IMR-90 (cell line): ENCODE data around the gene SLC39A5. TPM values are rescaled to one million over a fixed set of nuclear protein-coding genes. Genes with fewer than 3 reads are reported as not detected.

Experiments used
- ATAC-seq: fragments of 200-7000 bp; cut with Tn5 transposase; 2 replicates; pipeline ENCODE4 v1.9.1; 2020; ENCODE audit warnings: low read depth, mild to moderate bottlenecking, moderate library complexity
- BruUV-seq: library from RNA; stranded (reverse); fragments of 400-500 nt; replicated peaks from 2 replicates; lab custom pipeline; 2021; lab: Mats Ljungman, UMichigan
- CTCF ChIA-PET: fragments of 300-600 bp; formaldehyde crosslinking; extraction: SDS; loops from one replicate; lab custom pipeline; 2021; ENCODE audit warnings: antibody characterized with exemption; lab: Yijun Ruan, JAX
- POLR2A ChIA-PET: fragments of 300-600 bp; sonication (Branson Sonifier 250); formaldehyde crosslinking; loops from one replicate; lab custom pipeline; 2022; ENCODE audit warnings: antibody characterized with exemption; ENCODE audit not compliant: unreplicated experiment; lab: Charles Lee
- DNase-seq: peaks from one replicate; pipeline ENCODE4 v3.0.0; 2013
- H2AFZ ChIP-seq: replicated peaks from 2 replicates; pipeline ENCODE3; 2013; ENCODE audit warnings: low read length, mild to moderate bottlenecking; ENCODE audit not compliant: poor library complexity
- H2AK5ac ChIP-seq: 2 replicates; pipeline ENCODE4 v1.6.1; 2013; ENCODE audit warnings: low read depth, low read length, inconsistent platforms
- H2AK9ac ChIP-seq: replicated peaks from 2 replicates; pipeline ENCODE3; 2013; ENCODE audit warnings: mild to moderate bottlenecking, low read depth, low read length, moderate library complexity; ENCODE audit not compliant: poor library complexity
- H2BK120ac ChIP-seq: 2 replicates; pipeline ENCODE4 v1.6.1; 2013; ENCODE audit warnings: low read depth, low read length, inconsistent platforms
- H2BK15ac ChIP-seq: 3 replicates; pipeline ENCODE4 v1.6.1; 2013; ENCODE audit warnings: low read depth, low read length, inconsistent platforms
- H2BK20ac ChIP-seq: 2 replicates; pipeline ENCODE4 v1.6.1; 2013; ENCODE audit warnings: low read depth, mild to moderate bottlenecking, inconsistent platforms, low read length, moderate library complexity
- H2BK5ac ChIP-seq: 2 replicates; pipeline ENCODE4 v1.6.1; 2013; ENCODE audit warnings: mild to moderate bottlenecking, low read depth, low read length, inconsistent platforms; ENCODE audit not compliant: poor library complexity, severe bottlenecking
- H3K14ac ChIP-seq: replicated peaks from 2 replicates; pipeline ENCODE4 v1.6.1; 2013; ENCODE audit warnings: low read depth, low read length, inconsistent platforms
- H3K18ac ChIP-seq: 2 replicates; pipeline ENCODE4 v1.6.1; 2013; ENCODE audit warnings: low read depth, low read length, control low read depth
- H3K23ac ChIP-seq: 2 replicates; pipeline ENCODE4 v1.6.1; 2013; ENCODE audit warnings: low read depth, low read length, inconsistent platforms
- H3K27ac ChIP-seq: 2 replicates; pipeline ENCODE4 v1.5.1; 2013; ENCODE audit warnings: mild to moderate bottlenecking, control low read depth, low read length; ENCODE audit not compliant: insufficient read depth
- H3K27me3 ChIP-seq: 2 replicates; pipeline ENCODE4 v1.6.1; 2013; ENCODE audit warnings: low read length; ENCODE audit not compliant: control insufficient read depth, insufficient read depth
- H3K36me3 ChIP-seq: 2 replicates; pipeline ENCODE4 v1.6.1; 2013; ENCODE audit warnings: low read length, mixed read lengths; ENCODE audit not compliant: control insufficient read depth, insufficient read depth
- H3K4ac ChIP-seq: 2 replicates; pipeline ENCODE4 v1.6.1; 2013; ENCODE audit warnings: low read depth, low read length, inconsistent platforms
- H3K4me1 ChIP-seq: 2 replicates; pipeline ENCODE4 v1.6.1; 2013; ENCODE audit warnings: low read length, mixed read lengths; ENCODE audit not compliant: control insufficient read depth, insufficient read depth
- H3K4me2 ChIP-seq: 2 replicates; pipeline ENCODE4 v1.6.1; 2013; ENCODE audit warnings: low read depth, mild to moderate bottlenecking, control low read depth, low read length, moderate library complexity
- H3K4me3 ChIP-seq: 2 replicates; pipeline ENCODE4 v1.5.1; 2013; ENCODE audit warnings: low read depth, mild to moderate bottlenecking, control low read depth, low read length, moderate library complexity; ENCODE audit not compliant: insufficient read depth
- H3K56ac ChIP-seq: 2 replicates; pipeline ENCODE4 v1.6.1; 2013; ENCODE audit warnings: low read length, inconsistent platforms; ENCODE audit not compliant: insufficient read depth; ENCODE audit errors: extremely low read depth
- H3K79me1 ChIP-seq, 2 experiments: 2 replicates each; pipeline ENCODE4 v1.6.1; 2013; ENCODE audit warnings: low read length in 2 of 2, inconsistent platforms in 1 of 2, low read depth in 1 of 2
- H3K9ac ChIP-seq: 2 replicates; pipeline ENCODE4 v1.6.1; 2013; ENCODE audit warnings: low read depth, low read length, control low read depth
- H3K9me1 ChIP-seq: 2 replicates; pipeline ENCODE4 v1.6.1; 2013; ENCODE audit warnings: low read length, inconsistent platforms; ENCODE audit not compliant: insufficient read depth
- H3K9me3 ChIP-seq: 2 replicates; pipeline ENCODE4 v1.6.1; 2013; ENCODE audit warnings: low read length; ENCODE audit not compliant: control insufficient read depth, insufficient read depth
- H4K20me1 ChIP-seq: 2 replicates; pipeline ENCODE4 v1.6.1; 2013; ENCODE audit warnings: low read length, inconsistent platforms; ENCODE audit not compliant: insufficient read depth
- H4K5ac ChIP-seq: 2 replicates; pipeline ENCODE4 v1.6.1; 2013; ENCODE audit warnings: mild to moderate bottlenecking, low read depth, low read length, control low read depth
- H4K8ac ChIP-seq, 2 experiments: 2 replicates each; pipeline ENCODE4 v1.6.1; 2013; ENCODE audit warnings: low read depth in 2 of 2, low read length in 2 of 2, control low read depth in 1 of 2, inconsistent platforms in 1 of 2
- H4K91ac ChIP-seq: 2 replicates; pipeline ENCODE4 v1.6.1; 2013; ENCODE audit warnings: low read depth, low read length, inconsistent platforms; ENCODE audit not compliant: insufficient read depth
- CEBPB ChIP-seq: IDR thresholded peaks from 2 replicates; pipeline ENCODE4 v1.6.1; 2012; ENCODE audit warnings: low read depth, low read length, improper control_type of control experiment
- WGBS, 2 experiments: methylation state at CpG; one replicate each; pipeline versions ENCODE4 v1.1.5 to v1.1.7; 2013; ENCODE audit warnings: missing lambda C conversion rate in 2 of 2; ENCODE audit not compliant: insufficient read length in 1 of 2; ENCODE audit errors: extremely low coverage in 2 of 2; 5-methylcytosine and 5-hydroxymethylcytosine counted together
- dilution Hi-C: fragments of 300-500 bp; cut with HindIII; formaldehyde crosslinking; loops from one replicate; pipeline ENCODE4 v1.14.3; 2018; ENCODE audit warnings: low sequenced_read_pairs; ENCODE audit not compliant: unreplicated experiment
- in situ Hi-C: fragments of 300-500 bp; cut with MboI; formaldehyde crosslinking; loops from 3 replicates; pipeline ENCODE4 v1.14.3; 2019; ENCODE audit warnings: low sequenced_read_pairs, inconsistent platforms, mixed read lengths
- intact Hi-C: fragments of 100-400 bp; cut with micrococcal nuclease; formaldehyde crosslinking; loops from 2 replicates; pipeline ENCODE4 v1.10.0; 2022
- polyA plus RNA-seq, 3 experiments: library from polyadenylated mRNA; depleted of rRNA; stranded (reverse); fragments of >200 nt; gene quantifications; 2 replicates each; pipeline ENCODE4 v1.2.3, GENCODE V29; 2012; ENCODE audit warnings: low replicate concordance in 1 of 3
- total RNA-seq: library from RNA; depleted of rRNA; stranded (reverse); fragments of >200 nt; gene quantifications from 2 replicates; pipeline ENCODE4 v1.2.3, GENCODE V29; 2012

The SLC39A5 gene
- total and polyA plus RNA-seq, 2 of the 4 experiments (the other 2 are of a cell fraction) = not detected

GRCh38 chr12:56241424-56242303 lies 11.8 kb downstream of the SLC39A5 start (continued):
- no peak for TF ChIP-seq CEBPB

DNA sequence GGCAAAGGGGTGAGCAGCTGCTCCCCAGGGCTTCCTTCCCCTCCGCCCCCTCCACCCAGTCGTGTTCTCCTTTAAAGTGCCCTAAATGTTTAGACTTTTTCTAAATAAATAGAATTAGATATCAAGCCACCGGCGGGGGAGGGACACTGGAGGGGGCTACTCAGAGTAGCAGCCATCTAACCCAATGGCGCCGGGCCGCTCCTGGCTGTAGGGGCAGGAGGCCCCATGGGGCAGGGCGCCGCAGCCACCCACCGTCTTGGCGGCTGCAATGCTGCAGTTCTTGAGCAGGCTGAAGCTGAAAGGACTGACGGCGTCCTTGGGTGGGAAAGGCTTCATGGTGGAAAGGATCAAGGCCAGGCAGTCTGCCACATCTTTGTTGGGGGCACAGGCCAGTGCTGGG lies 13.1 kb downstream of the SLC39A5 start:
- in situ Hi-C loops (no loop called here), dilution Hi-C loops (no loop called here), intact Hi-C loops (no loop called here)
- ATAC-seq (no peak), DNase-seq (no peak)
- no peak overlapping the region for H2AK9ac ChIP-seq
- ChIA-PET CTCF (no interaction called here), POLR2A (no interaction called here)
- no peak overlapping the region for H3K27ac ChIP-seq
- H4K91ac ChIP-seq = no peak overlapping the region
- H3K9ac ChIP-seq = no peak overlapping the region
- H3K14ac ChIP-seq = no peak overlapping the region
- H2BK15ac ChIP-seq = no peak overlapping the region
- no peak for TF ChIP-seq CEBPB
- H3K4me2 ChIP-seq = no peak overlapping the region
- WGBS, 2 experiments = no CpG with 5 or more reads among the region's 13 CpGs
- peaks cover 18% of the 10 kb centered on the region for H4K20me1 ChIP-seq
- no peaks in the 10 kb centered on the region for H3K9me3 ChIP-seq
- H3K4me3 ChIP-seq = no peak overlapping the region
- no peak overlapping the region for H3K4ac ChIP-seq
- no peak overlapping the region for H2AFZ ChIP-seq
- peaks cover 78% of the 10 kb centered on the region for H3K36me3 ChIP-seq
- no peak overlapping the region for H4K8ac ChIP-seq
- peaks cover 9% of the 10 kb centered on the region for H3K4me1 ChIP-seq
- no peak overlapping the region for H2AK5ac ChIP-seq
- H4K5ac ChIP-seq = no peak overlapping the region
- H3K56ac ChIP-seq = no peak overlapping the region
- H3K23ac ChIP-seq = no peak overlapping the region
- BruUV-seq = no TSS peak
- no peak overlapping the region for H2BK5ac ChIP-seq
- H3K9me1 ChIP-seq = peaks cover 11% of the 10 kb centered on the region; the same call in 1 of the 2 replicates
- H3K18ac ChIP-seq = no peak overlapping the region
- peaks cover 14 to 62% of the 10 kb centered on the region in 2 experiments for H3K79me1 ChIP-seq
- no peaks in the 10 kb centered on the region for H3K27me3 ChIP-seq
- no peak overlapping the region for H2BK20ac ChIP-seq
- no peak overlapping the region for H2BK120ac ChIP-seq
